Measurements from ENCODE around the gene BMP2K.

GRCh38 chr4:78803983-78804382 lies 27.8 kb downstream of the BMP2K start:
- TF ChIP-seq CTCF (IDR thresholded peaks at IDR 0.05) (no peak), POLR2A (IDR thresholded peaks at IDR 0.05) (no peak)
